Measurements from ENCODE around the gene IKZF5.

IKZF5 gene

DNA sequence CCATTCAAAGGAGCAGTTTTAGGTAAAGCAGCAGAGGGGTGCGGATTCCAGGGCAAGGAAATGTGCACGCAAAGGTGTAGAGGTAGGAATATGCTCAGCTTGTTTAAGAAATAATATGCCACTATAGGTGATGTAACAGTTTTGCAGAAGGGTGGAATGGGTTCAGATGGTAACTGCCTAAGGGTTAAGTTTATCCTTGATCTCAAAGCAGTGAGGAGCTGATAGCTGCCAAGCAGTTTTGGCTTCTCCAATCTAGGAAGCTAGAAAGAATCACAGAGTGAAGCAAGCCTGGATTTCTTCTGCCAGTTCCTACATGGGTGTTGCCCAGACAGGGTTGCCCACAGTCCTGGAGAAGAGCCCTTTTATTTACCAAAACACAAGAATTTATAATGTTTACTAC, 6.2 kb upstream of the IKZF5 start:
- DNase-seq = no peak

DNA sequence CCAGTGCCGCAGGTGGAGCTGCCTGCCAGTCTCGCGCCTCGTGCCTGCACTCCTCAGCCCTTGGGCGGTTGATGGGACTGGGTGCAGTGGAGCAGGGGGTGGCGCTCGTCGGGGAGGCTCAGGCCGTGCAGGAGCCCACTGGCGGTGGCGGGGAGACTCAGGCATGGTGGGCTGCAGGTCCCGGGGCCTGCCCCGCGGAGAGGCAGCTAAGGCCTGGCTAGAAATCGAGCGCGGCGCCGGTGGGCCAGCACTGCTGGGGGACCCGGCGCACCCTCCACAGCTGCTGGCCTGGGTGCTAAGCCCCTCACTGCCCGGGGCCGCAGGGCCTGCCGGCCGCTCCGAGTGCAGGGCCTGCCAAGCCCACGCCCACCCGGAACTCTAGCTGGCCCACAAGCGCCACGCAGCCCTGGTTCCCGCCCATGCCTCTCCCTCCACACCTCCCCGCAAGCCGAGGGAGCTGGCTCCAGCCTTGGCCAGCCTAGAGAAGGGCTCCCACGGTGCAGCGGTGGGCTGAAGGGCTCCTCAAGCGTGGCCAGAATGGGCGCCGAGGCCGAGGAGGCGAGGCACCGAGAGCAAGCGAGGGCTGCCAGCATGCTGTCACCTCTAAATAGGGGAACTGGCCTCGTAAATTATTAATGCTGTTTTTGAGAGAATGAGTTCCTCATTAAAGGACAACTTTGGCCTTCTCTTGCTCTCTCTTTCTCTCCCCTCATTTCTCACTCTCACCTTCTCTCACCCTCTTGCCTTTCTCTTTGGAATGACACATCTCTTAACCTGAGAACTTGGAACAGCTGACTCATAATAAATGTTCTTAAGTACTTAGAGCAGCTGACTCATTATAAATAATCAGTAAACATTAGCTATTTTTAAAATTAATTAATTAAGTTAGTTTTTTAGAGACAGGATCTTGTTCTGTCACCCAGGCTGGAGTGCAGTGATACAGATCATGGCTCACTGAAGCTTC, 5.1 kb upstream of the IKZF5 start:
- no peak for DNase-seq

DNA sequence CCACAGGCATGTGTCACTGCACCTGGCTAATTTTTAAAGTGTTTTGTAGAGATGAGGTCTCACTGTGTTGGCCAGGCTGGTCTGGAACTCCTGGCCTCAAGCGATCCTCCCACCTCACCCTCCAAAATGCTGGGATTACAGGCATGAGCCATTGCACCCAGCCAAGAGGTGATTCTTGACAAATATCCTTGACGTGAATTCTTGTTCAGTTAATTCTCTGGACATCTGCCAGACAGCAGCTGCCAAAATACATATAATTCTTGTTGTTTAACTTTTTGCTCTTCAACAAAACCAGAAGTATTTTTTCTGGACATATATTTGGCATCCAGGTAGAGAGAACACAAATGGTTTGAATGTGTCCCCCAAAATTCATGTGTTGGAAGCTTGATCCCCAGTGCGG, 3.4 kb upstream of the IKZF5 start:
- DNase-seq = no peak

DNA sequence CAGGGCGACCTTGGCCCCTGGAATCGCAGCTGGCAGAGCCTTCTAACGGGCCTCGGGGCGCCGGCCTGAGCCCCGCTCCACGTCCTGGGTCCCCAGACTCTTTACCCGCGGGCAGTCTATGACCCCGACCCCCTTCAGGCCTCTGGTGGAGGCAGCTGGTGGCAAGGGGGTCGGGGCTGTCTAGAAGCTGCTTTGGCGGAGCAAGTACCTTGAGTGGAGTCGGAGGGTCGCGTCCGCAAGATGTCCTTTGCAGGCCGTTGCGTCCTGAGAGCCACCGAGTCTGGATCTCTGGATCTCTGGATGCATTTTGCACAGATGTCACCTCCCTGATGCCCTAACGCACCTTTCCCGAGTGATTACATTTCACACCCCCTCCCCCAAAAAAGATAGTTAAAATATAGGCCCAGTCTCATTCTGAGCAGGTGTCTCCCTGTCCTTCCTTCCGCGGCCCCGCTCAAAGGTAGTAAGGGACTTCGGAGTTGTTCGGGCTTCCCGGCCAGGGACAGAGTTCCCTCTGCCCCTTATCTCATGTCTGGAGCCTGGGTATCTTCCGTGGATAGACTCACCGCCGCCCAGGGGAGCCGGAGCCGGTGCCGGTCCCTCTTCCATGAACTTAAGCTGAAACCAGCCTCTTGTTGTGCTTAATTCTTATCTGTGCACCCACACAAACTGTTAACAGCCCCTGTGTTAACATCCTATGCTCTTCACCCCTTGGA, 668 bp upstream of the IKZF5 start:
- DNase-seq = peak; percentile 50 to 51

DNA sequence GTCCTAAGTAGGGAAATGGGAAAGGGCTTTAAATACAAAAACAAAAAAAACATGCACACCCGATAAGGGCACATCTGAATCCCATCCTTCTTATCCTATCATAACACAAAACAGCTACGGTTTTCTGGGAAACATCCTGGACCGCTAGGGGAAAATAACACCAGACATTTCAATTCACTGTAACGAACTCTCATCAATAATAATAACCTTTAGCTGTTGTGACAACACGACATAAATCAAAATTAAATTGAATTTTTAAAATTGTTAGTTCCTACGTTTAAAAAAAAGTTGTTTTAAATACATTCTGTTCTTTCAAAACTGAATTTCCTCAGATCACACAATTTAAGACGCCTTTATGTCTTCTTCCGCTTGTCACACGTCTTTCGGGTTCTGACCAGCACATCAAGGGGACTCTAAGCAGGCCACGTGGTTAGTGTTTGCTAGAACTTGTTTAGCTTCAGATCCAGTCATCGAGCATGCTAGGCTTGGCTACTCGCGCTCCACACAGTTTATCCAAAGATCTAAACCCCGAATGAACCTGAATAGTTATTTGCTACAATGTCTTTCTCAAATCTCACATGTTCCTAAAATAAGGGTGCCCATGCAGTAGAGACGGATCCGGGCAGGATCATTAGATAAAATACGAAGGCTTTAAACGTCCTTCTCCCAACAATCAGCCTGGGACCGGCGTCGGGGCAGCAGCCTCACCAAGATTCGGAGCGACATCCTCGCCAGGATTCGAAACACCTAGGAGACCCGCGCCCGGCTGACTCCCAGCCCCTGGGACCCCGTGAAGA, 839 bp downstream of the IKZF5 start:
- peak; percentile 50 to 57 for DNase-seq

DNA sequence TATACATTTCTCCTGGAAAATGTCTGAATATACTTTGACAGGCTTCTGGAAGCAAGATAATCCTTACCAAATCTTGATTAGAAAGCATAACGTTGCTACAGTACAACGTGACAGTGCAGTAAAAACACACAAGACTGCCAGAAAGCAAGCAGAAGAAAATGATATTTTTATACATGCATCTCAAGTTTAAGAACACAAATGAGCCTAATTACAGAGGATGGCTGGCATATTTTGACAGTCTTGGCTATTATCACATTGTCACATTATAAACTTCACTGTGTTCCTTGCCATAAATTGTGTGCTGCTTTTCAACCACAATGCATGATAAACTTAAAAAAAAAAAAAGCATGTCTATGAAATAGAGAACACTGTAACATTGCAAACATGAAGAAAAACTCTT, 4.3 kb downstream of the IKZF5 start:
- DNase-seq = no peak

DNA sequence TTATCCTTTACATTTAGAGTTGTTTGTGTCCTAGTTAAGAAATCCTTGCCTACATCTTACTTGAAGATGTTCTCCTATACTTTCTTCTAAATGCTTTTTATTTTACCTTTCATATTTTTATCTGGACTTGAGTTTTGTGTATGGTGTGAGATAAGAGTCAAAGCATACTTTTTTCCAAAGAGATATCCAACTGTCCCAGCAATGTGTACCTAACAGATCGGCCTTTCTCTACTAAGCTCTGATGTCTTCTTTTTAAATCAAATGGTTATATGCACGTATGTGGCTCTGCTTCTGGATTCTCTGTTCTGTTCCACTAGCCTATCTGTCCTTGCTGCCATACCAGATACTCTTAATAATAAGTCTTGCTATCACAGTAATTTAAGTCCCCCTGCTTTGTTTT, 7.2 kb downstream of the IKZF5 start:
- DNase-seq = no peak

DNA sequence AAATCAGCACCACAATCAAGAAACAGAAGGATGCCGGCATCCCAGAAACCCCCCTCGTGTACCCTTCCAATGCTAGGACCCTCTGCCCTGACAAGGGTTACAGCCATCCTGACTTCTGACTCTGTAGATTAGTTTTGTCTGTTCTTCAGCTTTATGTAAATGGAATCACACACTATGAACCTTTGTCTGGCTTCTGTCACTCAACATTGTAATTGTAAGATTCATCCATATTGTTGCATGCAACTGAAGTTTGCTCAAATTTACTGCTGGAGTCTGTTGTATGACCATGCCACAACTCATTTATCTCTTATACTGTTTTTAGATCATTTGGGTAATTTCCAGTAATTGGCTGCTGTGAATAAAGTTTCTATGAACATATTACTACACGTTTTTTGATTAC, 8.4 kb downstream of the IKZF5 start:
- no peak for DNase-seq

DNA sequence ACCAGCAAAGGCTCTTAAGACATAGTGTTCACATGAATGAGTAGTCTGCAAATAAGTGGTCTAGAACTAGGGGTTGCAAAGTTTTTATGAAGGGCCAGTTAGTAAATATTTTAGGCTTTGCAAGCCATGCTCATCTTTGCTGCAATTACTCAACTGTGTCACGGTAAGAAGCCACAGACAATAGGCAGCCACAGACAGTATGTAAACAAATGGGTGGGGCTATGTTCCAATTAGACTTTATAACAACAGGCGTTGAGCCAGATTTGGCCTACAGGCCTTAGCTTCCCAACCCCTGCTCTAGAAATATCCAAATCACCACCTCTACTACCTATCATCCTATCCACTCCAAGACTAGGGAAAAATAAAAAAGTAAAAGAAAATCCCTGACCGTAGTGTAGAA, 9.2 kb downstream of the IKZF5 start:
- DNase-seq = no peak

DNA sequence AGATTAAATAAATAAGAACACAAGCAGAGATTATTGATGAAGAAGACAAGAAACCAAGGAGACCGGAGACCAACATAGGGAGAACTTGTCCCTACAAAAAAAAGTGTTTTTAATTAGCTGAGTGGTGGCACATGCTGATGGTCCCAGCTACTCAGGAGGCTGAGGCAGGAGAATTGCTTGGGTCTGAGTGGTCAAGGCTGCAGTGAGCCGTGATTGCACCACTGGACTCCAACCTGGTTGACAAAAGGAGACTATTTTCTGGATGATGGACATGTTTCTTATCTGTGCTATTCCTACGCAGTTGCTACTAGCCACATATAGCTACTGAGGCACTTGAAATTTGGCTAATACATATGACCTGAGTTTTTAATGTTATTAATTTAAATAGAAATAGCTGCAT, 9.7 kb downstream of the IKZF5 start:
- no peak for DNase-seq

DNA sequence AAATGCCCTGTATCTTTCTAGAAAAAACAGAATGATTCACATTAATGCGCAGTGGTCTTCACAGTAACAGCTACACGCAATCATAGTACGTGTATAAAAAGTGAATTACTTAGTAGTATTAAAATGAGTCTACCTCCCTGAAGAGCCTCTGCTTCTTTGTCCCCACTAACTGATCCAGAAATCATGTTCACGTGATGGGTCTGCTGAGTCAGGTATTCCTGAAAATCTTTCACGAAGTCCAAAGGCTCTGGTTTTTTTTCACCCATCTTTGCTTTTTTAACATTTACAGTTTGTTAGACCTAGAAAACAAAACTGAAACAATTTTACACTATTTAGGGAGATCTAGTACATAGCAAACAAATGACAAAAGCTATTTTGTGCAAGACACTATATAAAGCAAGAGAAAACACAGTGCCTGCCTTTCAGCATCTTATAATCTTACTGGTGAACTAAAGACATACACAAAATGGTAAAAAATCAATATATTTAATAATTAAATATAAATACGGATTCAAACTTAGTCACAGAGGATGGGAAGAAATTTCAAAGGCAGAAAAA, 10.2 kb downstream of the IKZF5 start:
- no peak for DNase-seq

DNA sequence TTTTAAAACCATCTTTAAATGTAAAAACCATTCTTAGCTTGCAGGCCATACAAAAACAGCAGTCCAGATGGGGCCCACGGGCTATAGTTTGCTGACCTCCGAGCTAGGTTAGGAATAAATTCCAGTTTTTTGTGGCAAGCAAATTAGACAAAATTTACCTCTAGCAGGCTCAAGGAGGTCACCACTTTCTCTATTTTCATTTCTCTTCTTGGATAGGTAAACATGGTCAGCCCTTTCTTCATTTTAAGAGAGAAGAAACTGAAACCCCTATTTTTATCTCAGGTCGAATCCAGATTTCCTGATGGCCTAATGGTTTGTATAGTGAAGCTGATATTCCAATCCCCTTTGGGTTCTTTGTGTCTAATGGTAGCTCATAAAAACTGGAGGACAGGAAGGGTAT, 10.7 kb downstream of the IKZF5 start:
- no peak for DNase-seq

DNA sequence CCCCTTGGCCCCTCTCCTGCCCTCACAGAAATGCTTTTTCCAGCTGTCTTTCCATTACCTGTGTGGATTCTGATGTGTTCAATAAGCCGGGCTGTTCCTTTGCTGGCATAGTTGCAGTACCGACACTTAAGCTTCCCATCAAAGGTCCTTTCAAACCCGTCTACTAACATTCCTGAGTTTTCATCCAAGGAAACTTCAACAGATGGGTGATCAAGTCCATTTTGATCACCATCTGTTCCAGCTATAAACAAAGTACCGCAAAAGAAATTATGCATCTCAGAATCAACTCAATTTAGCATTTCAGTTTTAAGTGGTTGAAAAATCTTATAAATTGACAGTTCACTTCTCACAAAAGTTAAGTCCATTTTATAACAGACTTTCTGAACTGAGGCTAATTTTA, 12.7 kb downstream of the IKZF5 start:
- DNase-seq = no peak

DNA sequence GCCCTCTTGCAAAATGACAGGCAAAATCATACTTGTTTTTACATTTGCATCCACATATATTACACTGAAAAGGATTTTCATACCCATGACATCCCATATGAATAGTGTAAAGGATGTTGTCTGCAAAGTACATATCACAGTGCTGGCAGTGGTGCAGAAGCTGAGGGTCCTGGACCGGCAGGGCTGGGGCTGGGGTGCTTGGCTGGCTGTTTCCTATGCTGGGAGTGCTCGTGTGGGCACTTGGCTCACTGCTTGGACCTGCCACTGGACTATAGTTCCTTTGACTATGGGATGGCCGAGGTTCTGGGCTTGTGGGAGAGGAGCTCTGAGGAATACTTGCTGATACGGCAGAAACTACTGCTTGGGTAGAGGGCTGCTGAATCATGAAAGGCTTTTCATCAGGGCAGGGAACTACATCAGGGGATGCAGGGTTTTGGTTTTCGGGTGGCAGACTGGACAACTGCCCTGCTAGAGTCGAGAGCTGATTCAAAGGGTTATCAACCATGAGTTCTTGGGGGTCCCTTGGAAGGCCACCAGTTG, 14.7 kb downstream of the IKZF5 start:
- DNase-seq = no peak

DNA sequence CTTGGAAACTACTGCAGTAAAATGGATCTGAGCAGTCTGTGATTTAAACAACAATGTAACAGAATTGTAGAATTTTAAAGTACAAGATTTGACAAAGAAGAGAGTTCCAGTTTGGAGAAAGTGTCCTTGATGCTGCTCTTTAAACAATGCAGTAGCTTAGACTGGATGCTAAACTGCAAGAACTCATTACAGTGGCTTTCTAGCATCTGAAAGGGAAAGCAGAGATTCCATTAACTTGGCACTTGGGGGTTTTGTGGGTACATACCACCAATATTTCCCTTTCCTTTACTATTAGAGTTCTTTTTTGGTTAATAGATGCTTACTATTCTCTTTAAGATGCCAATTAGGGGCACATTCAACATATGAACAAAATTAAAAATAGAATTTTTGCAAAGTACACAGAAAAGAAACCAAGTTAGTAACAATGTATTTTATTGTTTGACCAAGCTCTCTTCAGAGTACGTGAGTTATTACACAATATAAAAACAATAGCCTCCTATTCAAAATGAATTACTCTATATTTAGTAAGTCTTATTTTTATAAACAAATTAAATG, 16.5 kb downstream of the IKZF5 start:
- no peak for DNase-seq

DNA sequence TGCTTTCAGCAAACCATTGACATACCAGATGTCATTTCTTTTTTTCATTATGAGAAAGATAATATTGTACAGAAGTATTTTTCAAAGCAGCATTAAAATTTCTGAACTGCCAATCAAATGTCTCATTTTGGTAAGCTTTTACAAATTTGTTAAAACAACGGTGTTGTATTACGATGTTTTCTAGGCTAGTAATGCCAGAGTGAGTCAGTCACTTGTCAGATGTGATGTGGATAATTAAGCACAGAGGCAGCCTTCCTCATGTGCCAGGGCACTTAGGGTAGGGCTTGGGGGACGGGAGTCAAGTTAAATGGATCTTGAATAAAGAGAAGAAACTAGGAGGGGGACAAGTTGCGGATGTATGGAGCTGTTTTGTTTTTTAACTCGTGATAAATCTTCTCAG, 18.3 kb downstream of the IKZF5 start:
- DNase-seq = no peak

DNA sequence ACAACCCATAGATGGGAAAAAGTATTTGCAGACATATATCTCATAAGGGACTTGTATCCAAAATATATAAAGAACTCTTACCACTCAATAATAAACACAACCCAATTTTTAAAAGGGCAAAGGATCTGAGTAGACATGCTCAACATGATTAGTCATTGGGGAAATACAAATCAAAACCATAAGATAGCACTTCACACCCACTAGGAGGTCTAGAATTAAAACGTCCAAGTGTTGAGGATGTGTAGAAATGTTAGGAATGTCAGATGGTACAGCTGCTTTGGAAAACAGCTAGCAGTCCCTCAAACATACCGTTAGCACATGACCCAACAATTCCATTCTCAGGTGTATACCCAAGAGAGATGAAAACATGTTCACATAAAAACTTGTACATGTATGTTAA, 20.1 kb downstream of the IKZF5 start:
- no peak for DNase-seq

DNA sequence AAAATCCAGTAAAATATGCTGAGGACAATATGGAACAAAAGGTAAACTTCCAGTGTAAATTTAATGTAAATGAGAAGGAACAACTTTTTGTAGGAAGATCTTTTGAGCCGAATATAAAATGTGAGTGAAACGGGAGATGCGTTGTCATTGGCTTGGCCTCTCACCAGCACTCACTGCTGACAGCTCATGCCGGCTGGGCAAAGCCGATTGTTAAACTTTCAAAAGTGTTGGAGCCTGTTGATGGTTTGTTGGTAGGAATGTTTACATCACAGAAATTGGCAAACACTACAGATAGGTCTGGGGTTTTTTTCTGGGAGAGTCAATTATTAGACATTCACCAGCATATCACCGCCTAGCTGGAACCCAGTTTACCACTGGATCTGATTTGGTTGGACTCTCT, 22.3 kb downstream of the IKZF5 start:
- DNase-seq = no peak

DNA sequence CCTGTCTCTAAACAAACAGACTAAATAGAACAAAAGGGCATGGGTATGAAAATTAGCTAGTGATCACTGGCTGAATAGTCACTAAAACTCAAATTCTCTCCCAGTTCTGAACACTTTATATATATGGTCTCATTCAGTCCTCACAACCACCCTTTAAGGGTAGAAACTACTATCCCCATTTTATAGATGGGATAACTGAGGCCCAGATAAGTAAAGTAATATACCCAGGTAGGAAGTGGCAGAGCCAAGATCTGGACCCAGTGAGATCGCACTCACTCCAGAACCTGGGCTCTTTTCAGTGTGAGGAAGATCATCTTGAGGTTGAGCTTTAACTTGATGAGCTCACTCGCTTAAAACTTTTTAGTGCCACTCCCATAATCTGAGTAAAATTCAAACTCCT, 23.9 kb downstream of the IKZF5 start:
- DNase-seq = no peak

DNA sequence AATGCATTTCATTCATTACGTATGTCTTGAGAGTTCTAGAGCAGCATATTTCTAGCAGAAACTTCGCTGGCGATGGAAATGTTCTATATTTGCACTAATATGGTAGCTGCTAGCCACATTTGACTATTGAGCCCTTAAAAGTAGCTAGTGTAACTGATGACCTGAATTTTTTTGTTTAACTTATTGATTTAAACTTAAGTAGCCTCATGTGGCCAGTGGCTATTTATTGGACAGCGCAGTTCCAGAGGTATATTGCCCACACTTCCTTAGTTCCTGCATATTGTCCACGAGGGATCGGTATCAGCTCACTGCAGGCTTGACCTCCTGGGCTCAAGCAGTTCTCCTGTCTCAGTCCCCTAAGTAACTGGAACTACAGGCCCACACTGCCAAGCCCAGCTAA, 24.7 kb downstream of the IKZF5 start:
- DNase-seq = no peak

DNA sequence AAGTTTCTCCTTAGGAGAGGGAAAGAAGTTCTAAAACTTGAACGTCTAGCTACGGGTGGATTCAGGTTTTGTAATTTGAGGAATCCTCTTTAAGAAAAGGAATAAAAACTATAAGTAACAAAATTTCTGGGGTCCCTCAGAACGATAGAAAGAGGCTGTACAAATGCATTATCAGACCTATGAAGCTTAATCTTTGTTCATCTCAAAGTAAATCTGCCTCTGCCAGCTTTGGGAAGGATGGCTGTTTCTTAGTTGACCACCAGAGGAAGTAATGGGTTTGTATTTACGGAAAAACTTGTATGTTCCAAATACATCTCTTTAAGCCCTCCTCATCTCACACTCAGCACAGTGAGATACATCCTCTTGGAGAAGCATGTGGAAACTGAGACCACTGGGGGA, 27.5 kb downstream of the IKZF5 start:
- DNase-seq = no peak

DNA sequence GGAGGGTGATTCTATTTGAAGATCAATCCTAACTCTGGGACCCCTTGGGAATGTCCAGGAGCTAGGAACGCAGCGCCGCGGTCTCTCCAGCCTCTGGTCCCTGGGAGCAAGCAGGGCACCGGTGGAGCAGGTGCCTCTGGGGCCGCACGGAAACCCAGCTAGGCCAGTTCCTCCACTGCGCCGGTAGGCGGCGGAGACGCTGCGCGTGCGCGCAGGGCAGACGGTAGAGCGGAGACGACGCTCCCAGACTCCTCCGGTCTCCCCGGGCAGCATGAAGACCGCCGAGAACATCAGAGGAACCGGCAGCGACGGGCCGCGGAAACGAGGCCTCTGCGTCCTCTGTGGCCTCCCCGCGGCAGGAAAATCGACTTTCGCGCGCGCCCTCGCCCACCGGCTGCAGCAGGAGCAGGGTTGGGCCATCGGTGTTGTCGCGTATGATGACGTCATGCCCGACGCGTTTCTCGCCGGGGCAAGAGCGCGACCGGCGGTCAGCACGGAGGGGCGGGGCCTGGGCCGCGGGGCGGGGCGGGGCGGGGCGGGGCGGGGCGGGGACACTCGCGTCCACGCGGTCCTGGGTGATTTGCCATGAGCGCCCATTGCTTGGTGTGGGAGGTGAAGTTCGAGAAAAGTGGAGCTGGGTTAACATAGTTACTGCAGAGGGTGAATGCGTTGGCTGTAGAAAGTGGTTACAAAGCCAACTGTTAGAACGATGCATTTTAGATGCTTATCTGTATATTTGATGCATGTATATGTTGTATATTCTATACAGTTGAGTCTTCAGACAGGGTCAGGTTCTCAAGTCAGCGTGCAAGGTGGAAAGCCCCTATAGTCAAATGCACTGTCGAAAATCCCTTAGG, 28.2 kb downstream of the IKZF5 start, which contains the start of gene PSTK:
Gene PSTK (plus strand): TSS at position 193 of the 857 bp plus-strand sequence. CDS start 79 bp downstream, at position 272.
- peak; percentile 89 to 92 for DNase-seq

Data from activated T-cell treated with anti-CD3 and anti-CD28 coated beads, Interleukin-2, amount 50 U/mL, for 48 hours (primary cell).